ENCODE data around the gene FGB.

The FGB gene

GRCh38 chr4:154597798-154598774, 35.3 kb downstream of the FGB start:
- no peak for DNase-seq

- DNase-seq = no peak
Measured at GRCh38 chr4:154602404-154603020, 39.7 kb downstream of the FGB start.

- DNase-seq = no peak
Measured at GRCh38 chr4:154603033-154603943, 40.5 kb downstream of the FGB start.

- no peak for DNase-seq
Measured at GRCh38 chr4:154604696-154605200, 41.9 kb downstream of the FGB start.

DNA sequence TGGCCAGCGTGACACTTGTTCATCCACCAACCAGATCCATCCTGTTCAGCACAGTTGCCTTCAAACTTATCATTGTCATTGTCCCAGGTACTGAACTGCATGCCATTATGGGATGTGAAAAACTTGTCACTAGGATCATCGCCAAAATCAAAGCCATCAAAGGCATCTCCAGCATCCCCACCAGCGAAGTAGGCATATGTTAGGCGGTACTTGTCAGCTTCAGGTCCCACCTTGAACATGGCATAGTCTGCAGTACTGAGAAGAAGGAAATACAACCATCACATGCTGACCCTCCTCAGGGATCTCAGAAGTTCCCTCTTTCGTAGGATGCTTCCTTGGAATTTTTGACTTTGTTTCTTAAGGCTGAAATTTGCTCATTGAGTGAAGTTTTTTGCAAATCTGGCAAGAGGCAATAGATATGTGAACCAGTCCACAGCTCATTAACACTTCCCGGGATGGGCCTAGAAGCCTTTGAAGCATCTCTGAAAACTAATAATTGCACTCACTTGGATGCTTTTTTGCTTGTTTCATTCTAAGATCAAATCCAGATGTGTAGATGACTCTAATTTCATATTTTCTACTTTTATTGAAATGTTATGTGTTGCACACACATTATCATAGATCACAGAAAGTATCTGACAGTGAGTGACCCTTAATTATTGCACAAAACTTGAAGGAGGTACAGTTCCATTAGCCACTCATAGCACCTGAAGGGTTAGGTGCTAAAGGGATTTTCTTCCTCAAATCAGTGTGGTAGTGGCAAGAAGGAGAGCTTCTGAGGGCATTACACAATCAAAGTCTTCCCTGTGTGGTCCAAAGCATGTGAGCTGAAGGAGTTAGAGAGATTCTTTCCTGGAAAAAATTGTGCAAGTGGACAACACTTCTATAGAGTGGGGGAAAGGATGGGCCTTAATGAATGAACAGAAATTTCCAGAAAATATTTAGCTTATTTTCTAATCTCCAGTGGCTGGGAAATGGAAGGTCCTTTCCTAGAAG, 44.2 kb downstream of the FGB start:
- no peak for DNase-seq

- no peak for DNase-seq
Measured at GRCh38 chr4:154608361-154609252, 45.8 kb downstream of the FGB start.

- DNase-seq = no peak
Measured at GRCh38 chr4:154609532-154609931, 46.7 kb downstream of the FGB start.

DNA sequence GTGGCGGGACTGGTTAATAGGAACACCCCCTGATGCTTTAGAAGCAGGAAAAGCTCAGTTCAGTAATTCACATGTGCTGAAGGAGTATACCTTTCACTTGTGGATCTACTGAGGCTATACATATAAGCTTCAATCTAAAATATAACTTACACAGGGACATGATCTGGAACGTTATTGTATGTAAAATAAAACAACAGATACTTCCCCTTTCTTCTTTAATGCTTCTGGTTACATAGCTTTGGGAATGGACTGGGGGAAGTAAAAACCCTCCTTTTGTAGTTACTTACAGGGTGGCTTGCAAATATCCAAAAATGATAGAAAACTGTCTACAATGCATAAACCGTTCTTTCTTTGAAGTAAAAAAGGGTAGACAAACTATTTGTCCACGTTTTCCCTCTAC, 47.8 kb downstream of the FGB start:
- DNase-seq = peak in 1 of 3 donors; percentile 2

GRCh38 chr4:154611833-154612232, 49.0 kb downstream of the FGB start:
- DNase-seq = no peak

DNA sequence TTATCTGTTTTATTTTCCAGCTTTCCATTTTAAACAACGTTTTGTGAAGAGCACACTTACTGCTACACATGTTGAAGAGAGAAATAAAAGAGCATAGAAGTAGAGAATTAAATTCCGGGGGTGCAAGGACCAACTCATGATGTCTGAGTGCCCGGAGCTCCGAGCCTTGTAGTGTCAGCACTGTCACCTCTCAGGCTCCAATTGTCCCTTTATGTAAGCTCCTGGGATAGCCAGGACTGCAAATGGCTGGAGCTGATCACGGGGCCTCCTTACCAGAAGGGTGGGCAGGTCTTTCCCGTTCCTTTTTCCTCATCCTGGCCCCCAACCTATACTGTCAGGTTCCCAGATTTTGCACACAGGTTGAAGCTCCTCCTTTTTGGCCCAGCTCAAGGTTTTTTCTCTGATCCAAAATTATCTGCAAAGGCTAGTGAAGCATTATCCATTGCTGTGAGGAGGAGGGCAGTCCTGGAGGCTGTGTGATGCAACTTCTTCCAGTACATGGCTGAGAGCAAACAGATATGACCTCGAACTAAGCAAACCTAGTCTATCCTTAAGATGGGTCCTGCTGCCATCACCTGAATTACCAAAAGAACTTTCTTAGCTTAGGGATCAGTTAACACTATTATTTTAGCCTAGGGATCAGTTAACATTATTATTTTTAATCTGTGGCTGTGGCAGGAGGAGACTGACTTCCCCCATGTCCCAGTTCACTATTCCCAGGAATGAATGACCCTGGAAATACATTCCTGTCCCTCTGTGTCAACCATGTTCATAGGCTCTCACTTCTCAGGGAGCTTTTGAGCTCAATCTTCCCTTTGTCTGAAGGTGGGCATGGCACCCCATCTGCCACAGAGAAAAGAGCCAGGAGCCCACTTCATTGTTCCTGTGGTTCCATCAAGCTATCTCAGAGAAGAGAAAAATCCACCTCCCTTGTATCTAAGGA, 49.9 kb downstream of the FGB start, which contains the start of gene FGG:
Gene FGG, minus strand, starts transcription at position 185 of the 943 bp plus-strand sequence. Its CDS starts 47 bp downstream, at position 138.
- DNase-seq = no peak

GRCh38 chr4:154614306-154614705, 51.5 kb downstream of the FGB start:
- DNase-seq = no peak

DNA sequence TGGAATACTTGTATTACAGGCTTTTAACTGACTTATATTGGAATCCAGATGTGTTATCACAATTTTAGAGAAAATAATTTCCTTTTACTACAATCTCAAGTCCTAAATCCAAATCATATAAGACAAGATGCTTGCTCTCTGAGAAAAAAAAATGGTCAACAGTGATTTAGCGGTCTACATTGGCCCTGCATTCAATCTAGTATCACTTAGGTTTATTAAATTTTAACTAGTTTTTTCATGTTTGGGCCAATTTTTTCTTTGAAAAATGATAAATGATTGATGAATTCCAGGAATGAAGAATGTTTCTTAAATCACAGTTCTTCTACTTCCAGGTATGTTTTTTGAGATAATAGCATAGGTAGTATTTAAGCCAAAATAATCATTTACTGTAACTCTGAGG, 52.4 kb downstream of the FGB start:
- no peak for DNase-seq

DNA sequence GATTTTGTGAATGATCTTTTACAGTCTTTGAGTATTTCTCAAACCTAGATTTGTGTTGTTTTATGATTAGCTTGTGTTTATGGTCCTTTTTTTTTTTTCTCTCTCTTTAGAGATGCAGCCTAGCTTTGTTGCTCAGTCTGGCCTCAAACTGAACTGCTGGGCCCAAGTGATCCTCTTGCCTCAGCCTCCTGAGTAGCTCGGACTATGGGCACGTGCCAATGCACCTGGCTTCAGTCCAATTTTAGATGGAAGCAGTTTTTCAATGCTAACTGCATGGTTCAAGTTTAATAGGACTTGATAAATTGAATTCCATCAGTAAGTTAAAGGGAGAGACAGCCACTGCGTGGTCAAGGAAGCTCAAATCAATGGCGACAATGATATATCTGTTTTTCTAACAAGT, 53.5 kb downstream of the FGB start:
- DNase-seq = no peak

GRCh38 chr4:154616731-154617130, 53.9 kb downstream of the FGB start:
- DNase-seq = no peak

GRCh38 chr4:154617820-154618317, 55.1 kb downstream of the FGB start:
- no peak for DNase-seq

DNA sequence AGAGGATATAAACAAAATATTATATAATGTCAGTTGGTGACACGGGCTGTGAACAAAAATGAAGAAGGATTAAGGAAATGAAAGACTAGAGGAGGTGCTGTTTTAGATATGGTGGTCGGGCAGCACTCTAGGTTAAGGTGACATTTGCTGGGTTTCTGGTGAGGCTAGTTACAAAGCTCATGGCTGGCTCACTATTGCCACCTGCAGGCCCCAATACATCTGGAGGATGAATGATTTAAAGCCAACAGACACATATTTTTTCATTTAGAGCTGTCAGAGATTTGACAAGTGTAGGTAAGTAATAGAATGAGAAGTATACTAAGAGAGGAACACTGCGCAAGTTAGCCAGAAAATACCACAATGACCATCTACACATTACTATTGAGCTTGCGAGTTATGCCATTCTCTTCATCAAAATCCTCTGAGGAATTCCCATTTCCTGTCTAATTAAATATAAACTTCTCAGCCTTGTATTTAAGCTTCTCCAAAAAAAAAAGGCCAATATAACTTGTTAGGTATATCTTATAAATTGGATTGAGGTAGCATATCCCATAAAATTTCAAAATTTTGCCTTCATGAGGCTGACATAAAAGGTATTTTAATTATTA, 56.0 kb downstream of the FGB start:
- peak; percentile 54 to 65 (median 55) for DNase-seq

GRCh38 chr4:154620111-154620510, 57.3 kb downstream of the FGB start:
- DNase-seq = no peak
